COLO829 (cell line): Measurements from ENCODE around the gene BMF.

Source experiments
- DNase-seq: peaks from one replicate; pipeline ENCODE4 v3.0.0; 2012; ENCODE audit warnings: low spot score

Gene BMF

DNA sequence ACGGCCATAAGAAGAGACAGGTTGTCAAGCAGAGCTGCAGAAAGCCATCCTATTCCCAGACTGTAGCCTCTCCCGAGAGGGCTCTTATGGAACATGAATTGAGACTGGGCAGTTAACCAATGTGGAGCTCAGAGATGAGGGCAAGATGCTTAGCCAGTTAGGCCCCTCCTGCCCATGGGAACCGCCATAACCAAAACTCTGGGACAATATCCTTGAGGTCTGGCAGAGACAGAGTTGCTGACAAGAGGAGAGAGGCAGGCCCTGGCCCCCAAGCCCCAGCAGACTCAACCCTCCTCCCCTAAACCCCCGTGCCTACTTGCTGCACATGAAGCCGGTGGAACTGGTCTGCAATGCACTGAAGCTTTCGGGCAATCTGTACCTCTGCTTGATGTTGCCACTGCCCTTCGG lies 4.8 kb downstream of the BMF start:
- no peak for DNase-seq

DNA sequence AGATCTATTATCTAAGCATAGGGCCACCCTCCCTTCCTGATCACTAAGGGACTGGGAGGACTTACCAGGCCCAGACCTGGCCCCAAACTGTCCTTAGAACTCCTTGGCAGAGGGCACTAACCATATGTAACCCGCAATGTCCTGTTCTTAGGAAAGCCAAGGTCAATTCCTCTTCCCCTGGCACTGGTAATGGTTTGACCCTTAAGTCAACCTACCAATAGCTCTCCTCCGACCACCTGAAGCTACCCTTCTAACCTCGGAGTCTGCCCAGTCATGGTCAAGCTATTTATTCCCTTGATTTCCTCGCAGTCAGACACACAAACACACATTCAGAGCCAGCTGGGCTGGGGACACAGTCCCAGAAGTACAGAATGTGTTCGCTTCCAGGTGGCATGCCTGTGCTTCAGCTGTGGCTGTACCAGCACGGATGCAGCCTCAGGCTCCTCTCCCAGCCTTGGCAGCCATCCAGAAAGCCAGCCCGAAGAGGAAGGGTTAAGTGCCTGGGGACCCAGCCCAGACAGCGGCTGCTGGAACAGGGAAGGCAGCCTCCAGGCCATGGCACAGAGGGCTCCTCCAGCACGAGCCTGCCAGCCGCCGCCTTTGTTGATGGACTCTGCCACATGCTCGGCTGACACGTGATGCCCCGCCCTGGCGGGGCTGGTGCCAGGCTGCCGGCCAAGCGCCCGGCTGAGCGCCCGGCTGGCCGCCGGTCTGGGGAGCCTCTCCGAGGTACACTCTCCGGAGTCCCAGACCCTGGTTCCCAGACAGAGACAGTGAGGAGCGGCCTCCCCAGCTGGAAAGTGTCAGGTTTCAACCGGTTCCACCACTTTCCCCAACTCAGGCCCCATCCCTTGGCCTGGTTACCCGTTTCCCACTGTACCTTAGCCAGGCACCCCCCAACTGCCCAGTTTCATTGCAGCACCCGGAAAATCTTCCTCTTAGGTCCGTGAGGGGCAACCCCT lies 5.5 kb downstream of the BMF start:
- peak; percentile 65 for DNase-seq

DNA sequence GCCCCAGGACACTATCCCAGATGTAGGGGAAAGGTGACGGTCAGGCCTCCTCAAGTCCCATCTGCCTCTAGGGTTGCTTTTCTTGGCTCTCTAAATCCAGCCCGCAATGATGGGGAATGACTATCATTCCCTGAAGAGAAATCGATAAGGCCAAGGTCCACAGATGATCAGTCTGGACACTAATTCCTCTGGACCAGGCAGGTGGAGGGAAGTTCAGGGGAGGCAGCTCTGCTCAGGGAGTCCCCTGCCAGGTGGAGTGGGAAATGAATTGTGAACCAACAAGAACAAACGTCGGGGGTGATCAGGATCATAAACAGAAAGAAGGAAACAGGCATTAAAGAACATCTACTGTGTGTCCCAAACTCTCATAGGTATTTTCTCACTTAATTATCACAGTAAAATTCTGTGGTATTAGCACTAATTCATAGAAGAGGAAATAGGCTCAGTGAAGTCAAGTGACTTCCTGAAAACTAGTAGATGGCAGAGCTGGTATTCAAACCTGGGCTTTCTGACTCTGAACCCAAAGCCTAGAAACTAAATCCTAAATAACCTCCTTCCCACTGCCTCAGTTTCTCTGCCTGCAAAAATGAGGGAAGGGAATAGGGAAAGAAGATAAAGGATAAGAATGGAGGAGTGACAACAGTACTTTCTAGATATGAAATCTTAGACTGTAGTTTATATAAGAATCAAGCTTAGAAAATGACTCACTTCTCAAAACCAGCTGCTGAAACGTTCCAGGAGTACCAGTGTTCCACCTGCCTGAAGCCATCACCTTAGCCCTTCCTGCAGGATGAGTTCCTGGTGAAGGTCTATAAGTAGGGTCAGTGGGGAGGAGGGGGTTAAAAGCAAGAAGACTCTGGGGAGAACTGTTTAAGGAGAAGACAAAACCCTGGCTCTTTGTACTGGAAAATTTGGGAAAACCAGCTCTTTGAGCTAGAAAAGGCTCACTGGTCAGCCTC lies 7.5 kb downstream of the BMF start:
- no peak for DNase-seq

DNA sequence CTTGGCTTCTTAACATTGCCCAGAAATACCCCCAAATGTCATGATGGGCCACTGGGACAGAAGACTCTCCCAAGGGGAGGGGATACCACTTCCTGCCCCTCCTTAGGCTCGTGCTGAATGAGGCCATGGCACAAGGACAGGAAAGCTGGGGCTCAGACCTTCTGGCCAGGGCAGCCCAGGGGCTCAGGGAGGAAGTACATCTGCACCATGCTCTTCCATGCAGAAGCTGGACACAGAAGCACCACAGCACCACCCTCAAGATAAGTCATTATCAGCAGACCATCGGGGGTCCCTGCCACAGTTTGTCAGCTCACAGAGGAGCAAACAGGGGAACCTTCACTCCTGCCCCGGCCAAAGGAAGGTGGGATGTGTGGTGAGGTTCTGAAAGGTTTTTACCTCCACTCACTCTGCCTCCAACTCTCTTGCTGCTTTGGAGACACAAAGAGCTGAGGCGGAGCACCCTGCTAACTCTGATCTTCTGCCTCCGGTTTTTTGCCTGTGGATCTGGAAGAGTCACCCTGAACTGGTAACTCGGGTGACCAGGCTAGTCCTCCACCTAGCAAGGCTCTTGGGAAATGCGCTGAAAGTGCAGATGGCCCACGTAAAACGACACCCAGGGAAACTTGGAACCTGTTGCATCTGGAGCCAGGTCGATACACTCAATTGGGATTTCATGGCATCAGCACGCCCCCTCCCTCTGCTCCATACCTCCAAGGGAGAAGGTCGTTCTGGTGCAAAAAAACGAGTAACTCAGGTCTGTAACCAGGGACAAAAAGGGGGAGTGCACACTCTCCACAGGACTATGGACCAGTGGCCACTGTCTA lies 8.3 kb downstream of the BMF start:
- no peak for DNase-seq

DNA sequence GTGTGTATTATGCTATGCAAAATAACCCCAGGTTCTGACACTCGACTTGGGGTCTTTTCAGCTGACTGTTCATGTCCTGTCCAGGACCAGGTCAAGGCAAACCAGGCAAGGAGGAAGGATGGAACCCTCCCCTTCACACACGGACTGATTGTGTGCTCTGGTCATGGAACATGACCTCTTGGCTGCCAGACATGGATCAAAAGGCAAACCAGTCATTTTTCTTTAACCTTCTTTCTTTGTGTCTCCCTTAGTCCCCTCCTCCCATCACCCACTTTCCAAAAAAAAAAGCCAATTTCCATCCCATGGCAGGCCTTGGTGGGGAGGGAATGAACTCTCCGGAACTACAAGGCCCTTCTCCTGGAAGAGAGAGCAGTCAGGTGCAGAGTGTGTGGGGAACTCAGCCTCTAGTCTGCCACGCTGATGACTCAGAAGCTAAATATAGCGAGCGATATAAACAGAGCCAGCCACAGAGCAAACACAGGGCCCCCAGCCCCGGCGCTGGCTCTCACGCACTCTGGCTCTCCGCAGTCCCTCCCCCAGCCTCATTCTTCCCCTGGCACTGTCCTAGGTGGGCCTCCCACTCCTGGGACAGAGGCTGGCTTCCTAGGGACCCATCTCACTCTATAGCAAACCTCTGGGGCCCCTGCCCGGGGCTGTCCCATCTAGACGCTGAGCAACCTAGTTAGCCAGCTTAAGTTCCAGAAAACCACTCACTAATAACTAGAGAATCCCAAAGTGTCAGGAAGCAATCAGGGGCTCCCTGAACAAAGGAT lies 10.0 kb downstream of the BMF start:
- DNase-seq: peak; percentile 95

DNA sequence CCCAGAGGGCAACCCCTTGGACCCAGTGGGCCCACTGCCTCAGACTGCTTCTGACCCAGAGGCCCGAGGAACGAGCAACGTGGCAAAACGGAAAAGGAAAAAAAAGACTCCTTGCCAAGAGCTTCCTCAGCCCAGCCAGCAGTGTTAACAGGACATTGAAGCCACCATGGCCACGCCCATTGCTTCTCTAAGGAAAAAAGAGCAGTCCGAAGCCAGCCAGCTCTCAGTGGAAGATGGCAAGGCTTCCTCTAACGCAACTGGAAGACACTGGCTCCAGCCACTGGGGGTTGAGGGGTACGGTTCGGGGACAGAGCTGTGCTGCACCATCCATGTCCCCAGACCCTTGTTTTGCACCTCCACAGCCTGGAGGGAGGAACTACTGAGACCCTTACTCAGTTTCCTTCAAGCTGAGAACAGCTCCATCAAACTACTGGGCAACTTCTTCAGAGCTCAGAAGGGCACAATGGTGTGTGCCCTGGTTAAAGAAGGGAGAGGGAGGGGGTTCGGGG lies 10.7 kb downstream of the BMF start:
- no peak for DNase-seq

DNA sequence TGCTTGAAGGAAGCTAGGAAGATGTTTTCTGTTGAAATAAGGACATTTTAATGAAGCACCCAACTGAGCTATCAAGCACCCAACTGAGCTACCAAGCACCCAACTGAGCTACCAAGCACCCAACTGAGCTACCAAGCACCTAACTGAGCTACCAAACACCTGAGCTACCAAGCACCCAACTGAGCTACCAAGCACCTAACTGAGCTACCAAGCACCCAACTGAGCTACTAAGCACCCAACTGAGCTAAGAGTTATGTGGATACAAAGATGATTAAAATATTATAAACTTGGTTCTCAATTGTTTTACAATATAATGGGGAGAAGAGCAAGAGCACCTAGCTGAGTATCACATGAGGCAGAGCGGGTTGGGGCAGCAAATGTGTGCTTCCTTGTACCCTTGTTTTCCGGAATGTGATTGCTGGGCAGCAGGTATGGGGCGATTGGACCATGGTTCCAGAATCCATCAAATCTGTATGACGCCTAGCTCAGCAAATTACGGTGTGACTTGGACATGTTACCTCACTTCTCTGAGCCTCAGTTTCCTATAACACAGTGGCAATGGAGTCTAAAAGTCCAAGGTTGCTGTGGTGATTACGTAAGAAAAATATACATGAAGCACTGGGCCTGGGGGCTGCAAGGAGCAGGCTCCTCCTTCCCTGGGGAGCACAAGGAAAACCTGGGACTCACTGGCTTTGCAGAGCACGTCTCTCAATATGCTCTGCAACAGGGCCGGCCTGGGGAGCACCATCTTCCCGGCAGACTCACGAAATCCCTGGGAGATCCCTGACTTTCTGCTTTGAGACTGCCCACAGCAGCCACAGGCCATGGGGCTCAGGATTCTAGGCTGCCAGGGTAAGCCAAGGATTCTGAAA lies 11.3 kb downstream of the BMF start:
- DNase-seq: no peak

DNA sequence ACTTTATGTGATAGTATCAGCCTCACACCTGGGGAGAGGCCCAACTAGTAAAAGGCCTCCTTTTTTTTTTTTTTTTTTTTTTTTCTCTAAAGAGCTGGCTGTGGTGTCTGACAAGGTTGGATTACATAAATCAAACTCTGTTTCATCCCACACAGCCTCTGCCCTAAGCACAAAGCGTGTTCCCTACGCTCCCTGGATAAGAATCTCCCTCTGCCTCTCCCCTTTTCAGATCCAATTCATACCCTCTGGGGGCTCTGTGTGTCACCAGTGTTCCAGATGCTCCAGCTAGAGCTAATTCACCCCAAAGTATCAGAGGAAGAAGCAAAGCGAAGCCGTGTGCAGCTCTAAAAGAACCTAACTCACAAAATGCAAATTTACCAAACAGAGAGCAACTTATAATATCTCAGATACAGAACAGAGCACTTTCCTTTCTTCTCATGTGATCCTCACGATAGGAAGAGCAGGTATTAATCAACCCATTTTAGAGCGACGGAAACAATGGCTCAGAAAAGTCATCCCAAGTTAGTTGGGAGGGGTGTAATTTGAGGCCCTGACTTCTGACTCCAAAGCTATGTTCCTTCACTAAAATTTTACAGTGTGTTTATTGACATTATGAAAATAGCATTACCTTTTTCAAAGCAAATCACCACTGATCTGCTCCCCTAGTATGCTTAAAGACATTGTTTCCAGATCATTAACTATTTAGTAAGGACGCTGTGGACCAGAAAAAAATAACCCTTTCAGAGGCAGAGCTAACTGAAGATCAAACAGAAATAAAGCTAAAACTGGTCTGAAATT lies 12.4 kb downstream of the BMF start:
- DNase-seq: no peak

DNA sequence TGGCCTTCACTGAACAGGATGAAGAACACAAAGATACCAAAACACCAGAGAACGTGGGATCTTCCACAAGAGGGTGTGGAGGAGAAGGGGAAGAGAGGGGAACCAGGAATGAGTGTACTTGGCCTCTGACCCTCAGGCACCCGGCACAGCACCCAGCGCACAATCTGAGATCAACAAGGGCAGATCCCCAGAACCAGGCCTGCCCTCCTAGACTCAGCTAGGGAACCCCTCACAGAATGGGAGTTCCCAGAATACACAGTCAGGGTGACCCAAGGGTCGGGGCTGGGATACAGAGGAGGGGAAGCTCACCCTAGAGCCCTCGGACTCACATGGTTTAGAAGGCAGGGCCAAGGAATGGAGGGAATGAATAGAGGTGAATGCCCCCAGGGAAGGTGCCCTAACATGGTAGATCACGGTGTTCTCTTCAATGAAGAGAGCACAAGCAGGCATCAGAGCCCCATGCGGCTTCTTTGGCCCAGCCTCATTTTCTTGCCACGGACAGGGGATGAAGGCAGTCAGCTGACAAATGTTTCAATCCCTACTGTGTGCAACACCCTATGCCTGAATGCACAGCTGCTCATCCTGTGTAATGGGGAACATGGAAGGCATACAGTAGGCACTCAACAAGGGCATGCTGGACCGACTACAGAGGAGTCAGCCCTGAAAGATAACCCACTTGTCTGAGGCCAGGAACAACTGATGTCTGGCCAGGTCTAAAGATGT lies 13.1 kb downstream of the BMF start:
- no peak for DNase-seq

DNA sequence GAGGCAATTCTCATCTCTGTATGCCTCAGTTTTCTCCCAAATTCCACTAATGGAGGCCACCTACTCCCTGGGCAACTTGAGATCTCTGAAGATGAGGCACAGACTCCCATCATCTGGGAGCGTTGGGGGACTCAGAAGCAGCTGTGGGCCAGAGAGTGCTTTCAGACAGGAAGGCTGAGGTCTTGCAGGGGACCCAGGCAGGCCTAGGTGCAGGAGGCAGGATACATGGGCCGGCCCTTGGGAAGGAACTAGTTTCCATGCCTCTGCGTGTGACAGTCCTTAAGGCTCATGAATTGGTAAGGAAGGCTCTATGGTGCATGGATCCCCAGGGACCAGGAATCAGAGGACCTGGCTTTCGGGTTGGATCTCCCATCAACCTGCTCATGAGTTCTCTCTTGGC lies 14.5 kb downstream of the BMF start:
- no peak for DNase-seq

DNA sequence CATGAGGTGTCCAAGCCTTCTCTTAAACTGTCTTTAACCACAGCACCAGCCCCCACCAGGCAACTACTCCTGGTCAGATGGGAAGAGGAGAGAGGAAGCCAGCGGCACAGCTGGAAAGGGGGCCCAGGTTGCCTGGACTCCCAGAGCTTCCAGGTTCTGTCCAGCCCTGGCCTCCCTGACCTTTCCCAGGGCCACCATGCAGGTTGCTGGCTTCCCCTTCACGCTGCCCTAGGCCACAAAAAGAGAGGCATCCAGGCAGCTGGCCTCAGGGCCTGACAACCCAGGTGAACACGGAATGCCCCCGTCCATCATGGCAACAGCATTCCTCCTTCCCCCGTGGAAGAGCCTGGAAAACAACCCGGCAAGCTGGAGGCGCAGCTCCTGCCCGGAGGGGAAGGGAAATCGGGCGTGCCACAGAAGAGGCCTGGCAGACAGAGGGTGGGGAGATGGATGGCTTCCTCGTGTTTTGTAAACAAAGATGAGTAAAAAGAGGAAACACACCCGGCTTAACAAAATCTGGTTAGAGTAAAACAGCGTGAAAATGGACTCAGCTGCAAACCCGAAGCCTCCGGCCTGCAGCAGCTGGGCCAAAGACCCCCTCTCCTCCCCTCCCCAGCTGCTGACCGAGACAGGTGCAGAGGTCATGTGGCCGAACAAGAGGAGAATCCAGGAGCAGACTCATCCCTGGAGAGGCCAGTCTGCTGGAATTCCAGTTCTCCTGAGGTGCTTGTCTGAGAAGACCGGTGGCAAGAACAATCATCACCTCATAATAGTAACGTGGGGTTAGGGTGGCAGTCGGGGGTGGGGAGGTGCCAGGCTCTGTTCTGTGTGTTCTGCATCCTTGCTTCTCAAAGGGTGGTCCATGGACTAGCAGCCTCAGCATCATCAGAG lies 15.5 kb downstream of the BMF start:
- DNase-seq: no peak

DNA sequence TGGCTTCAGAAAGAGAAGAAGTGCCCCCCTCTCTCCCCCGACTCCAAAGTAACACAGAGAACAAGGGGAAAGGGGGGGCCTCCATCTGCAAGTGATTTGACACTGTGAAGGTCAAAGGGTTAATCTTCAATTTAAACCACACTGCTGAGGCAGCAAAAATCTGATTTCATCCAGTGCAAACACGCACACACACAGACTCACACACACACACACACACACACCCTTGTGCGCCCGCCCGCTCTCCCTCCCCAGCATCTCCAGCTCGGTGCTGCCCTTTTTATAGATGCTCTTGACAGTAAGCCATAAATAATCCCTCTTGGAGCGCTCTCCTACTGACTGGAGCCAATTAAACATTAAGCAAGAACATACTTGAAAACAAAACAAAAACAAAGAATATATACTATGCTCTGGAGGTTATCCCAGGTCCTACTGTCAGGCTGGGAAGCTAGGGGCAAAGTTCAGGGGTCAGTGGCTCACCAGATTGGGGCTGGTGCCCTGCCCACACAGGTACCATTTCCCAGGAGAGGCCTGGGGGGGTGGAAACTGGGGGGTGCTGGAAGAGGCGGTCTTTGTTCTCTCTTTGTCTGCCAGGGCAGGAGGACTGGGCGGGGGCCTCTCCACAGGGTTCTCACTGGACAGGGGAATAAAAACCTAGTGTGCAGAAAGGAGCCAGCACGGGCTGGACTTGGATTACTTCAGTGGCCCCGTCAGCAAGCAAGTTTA lies 16.3 kb downstream of the BMF start:
- no peak for DNase-seq

DNA sequence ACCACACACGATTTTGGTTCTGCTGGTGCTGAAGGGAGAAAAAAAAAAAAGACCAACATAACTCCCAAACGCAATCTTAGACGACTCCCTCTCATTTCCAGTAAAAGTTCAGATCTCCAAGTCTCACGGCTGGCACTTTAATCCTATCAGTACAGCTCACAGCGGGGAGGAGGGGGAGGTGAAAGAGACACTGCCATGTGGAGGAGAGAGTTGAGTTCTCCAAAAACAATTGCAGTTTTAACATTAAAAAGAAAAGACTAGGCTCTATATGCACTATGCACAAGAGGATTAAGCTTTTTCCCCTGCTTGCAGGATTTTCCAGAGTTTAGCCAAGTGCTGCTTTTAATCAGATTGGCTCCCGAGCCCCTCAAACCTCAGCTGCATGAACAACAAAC lies 16.8 kb downstream of the BMF start:
- DNase-seq: no peak

DNA sequence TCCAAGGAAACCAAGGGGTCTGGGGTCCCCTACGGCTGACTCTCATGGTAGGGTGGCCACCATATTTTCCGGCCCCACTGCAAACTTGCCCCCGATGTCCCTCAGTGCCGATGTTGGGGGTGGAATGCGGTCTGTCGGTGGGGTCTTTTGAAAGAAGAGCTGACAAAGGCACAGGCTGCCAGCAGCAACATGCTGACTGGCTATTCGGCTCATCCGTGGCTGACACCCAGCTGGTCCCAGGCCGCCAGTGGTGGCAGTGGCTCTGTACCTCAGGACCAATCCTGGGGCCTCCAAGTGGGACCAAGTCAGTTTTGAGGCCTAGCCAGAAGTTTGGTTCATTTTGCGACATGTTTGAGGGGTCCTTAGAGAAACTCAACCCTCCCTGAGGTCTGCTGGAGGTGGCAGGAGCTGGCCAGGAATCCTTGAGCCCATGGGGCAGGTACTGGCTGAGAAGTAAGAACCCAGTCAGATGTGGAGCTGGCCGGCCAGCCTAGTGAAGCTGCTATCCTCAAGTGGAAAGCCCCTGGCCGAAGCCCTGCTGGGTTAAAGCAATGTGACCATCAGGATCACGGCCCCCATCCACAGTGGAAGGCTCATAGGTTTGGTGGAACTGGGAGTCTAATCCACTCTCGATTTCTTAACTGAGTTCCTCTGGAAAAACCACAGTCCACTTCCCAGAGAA lies 17.8 kb downstream of the BMF start:
- DNase-seq: no peak

DNA sequence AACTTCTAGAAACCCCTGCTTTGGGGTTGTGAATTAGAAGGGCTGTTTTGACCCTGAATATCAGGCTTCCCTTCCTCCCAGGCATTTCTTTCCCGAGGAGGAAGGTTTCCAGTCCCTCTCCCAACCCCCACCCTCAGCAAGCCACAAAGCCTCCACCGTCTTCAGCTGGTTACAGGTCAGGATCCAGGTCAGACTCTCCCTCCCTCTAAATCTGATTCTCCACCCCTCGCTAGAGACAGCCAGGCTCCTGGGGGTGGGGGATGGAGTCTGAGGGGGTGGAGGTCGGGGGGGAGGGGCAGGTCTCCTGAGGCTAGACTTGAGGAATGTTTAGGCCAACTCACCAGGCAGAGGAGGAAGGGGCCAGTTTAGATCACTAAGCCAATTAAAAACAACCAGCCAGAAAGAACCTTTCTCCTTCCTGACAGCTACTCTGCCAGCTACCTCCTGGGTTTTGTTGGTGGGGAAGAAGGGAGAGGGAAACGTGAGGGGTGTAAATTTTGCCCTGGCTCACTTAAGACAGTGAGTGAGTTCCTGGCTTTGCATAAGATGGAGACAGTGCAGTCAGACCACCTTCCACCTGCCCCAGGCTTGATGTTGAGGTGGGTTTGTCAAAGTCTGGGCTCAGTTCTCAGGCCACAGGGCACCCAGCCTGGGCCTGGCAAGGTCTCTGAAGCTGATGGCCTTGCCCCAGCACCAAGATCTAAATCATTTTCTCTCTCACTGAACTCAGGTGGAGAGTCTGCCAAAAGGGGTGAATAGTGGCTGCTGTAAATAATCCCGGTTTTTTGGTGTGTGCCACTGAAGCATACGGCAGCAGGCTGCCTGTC lies 19.5 kb downstream of the BMF start:
- DNase-seq: no peak
